Gastroesophageal sphincter (tissue), 3 donors: Measurements from ENCODE around the gene PINK1.

Source experiments
- POLR2A ChIP-seq, 2 donors: fragments of 450-650 bp; IDR thresholded peaks; one replicate each; pipeline ENCODE4 v1.6.1; 2017; ENCODE audit warnings: antibody characterized with exemption in 2 of 2, mild to moderate bottlenecking in 2 of 2, moderate library complexity in 1 of 2
- POLR2AphosphoS5 ChIP-seq: sonication (generic); formaldehyde crosslinking; IDR thresholded peaks from one replicate; pipeline ENCODE4 v1.6.1; 2017; ENCODE audit warnings: antibody characterized with exemption
- TF ChIP-seq, protein P1 (sequence below), 4 experiments: fragments of 200-600 bp in 2 of 4; fragments of 450-650 bp in 2 of 4; sonication (generic) in 1 of 4; IDR thresholded peaks; one replicate each; pipeline ENCODE4 v1.5.1; 2017 to 2019; ENCODE audit warnings: antibody characterized with exemption in 4 of 4, mild to moderate bottlenecking in 2 of 4, moderate library complexity in 2 of 4

DNA sequence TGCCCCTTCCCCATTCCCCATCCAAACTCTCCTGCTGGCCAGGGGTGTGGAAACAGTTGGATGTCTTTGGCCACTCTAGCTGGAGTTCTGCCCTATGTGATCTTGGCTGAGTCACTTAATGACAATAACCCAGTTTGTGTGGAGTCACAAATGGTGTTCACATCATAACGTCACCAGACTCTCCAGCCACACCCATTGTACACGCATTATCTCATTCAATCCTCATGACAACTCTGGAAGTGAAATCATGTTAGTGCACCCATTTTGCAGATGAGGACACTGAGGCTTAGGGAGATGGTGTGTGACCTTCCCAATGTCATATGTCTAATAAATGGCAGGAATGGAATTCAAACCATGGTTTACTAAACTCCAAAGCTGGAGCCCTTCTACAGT is 45.6 kb upstream of the PINK1 start:
- TF ChIP-seq, protein P1, sequence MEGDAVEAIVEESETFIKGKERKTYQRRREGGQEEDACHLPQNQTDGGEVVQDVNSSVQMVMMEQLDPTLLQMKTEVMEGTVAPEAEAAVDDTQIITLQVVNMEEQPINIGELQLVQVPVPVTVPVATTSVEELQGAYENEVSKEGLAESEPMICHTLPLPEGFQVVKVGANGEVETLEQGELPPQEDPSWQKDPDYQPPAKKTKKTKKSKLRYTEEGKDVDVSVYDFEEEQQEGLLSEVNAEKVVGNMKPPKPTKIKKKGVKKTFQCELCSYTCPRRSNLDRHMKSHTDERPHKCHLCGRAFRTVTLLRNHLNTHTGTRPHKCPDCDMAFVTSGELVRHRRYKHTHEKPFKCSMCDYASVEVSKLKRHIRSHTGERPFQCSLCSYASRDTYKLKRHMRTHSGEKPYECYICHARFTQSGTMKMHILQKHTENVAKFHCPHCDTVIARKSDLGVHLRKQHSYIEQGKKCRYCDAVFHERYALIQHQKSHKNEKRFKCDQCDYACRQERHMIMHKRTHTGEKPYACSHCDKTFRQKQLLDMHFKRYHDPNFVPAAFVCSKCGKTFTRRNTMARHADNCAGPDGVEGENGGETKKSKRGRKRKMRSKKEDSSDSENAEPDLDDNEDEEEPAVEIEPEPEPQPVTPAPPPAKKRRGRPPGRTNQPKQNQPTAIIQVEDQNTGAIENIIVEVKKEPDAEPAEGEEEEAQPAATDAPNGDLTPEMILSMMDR (IDR thresholded peaks at IDR 0.05): no peak
- TF ChIP-seq POLR2A (IDR thresholded peaks at IDR 0.05) (no peak), POLR2AphosphoS5 (no peak)
